Testis (tissue), 2 donors: ENCODE measurements around the gene CYTH2.

Experiments
- CTCF ChIP-seq, 3 experiments: fragments of 450-650 bp in 2 of 3; fragments of 200-600 bp in 1 of 3; sonication (generic) in 1 of 3; IDR thresholded peaks; one replicate each; pipeline ENCODE4 v1.5.1; 2016 to 2019; ENCODE audit warnings: antibody characterized with exemption in 3 of 3, mild to moderate bottlenecking in 2 of 3, moderate library complexity in 1 of 3
- POLR2A ChIP-seq: fragments of 450-650 bp; IDR thresholded peaks from one replicate; pipeline ENCODE4 v1.6.1; 2017; ENCODE audit warnings: antibody characterized with exemption, mild to moderate bottlenecking, moderate library complexity

GRCh38 chr19:48448563-48448962, 20.6 kb upstream of the CYTH2 start:
- TF ChIP-seq CTCF (IDR thresholded peaks at IDR 0.05) (no peak), POLR2A (no peak)
